Esophagus (tissue), 2 donors: ENCODE data around the gene HPCAL1. TPM values are rescaled to one million over a fixed set of nuclear protein-coding genes. Genes with fewer than 3 reads are reported as not detected.
"Not testable (repeated sequence)": the region's sequence is repeated elsewhere in the genome, so short reads cannot be mapped to it uniquely, and the experiment has no call there.

Experiments
- H3K27ac ChIP-seq, 2 donors: one replicate each; pipeline ENCODE4 v1.5.1; 2013; ENCODE audit warnings: low read depth in 2 of 2, mild to moderate bottlenecking in 2 of 2, inconsistent platforms in 1 of 2, low read length in 1 of 2, moderate library complexity in 1 of 2
- H3K27me3 ChIP-seq, 2 donors: one replicate each; pipeline ENCODE4 v1.6.1; 2013; ENCODE audit warnings: low read length in 2 of 2, control low read depth in 1 of 2, mild to moderate bottlenecking in 1 of 2; ENCODE audit not compliant: insufficient read depth in 2 of 2, control insufficient read depth in 1 of 2
- H3K36me3 ChIP-seq, 2 donors: one replicate each; pipeline ENCODE4 v1.6.1; 2013; ENCODE audit warnings: low read length in 1 of 2; ENCODE audit not compliant: control insufficient read depth in 2 of 2, insufficient read depth in 2 of 2
- H3K4me1 ChIP-seq, 2 donors: one replicate each; pipeline ENCODE4 v1.6.1; 2013; ENCODE audit warnings: low read length in 1 of 2; ENCODE audit not compliant: control insufficient read depth in 2 of 2, insufficient read depth in 2 of 2
- H3K4me3 ChIP-seq, 2 donors: one replicate each; pipeline ENCODE4 v1.5.1; 2013; ENCODE audit warnings: low read length in 2 of 2, mild to moderate bottlenecking in 2 of 2, low read depth in 1 of 2, moderate library complexity in 1 of 2
- H3K9me3 ChIP-seq, 2 donors: one replicate each; pipeline ENCODE4 v1.6.1; 2013; ENCODE audit warnings: mild to moderate bottlenecking in 2 of 2, low read depth in 1 of 2, low read length in 1 of 2, moderate library complexity in 1 of 2; ENCODE audit not compliant: control insufficient read depth in 2 of 2, insufficient read depth in 1 of 2
- WGBS, 2 donors: extraction: QIAGEN DNeasy Blood & Tissue Kit; methylation state at CpG; one replicate each; pipeline ENCODE4 v1.1.7; 2013; 5-methylcytosine and 5-hydroxymethylcytosine counted together
- polyA plus RNA-seq, 2 donors: library from polyadenylated mRNA; stranded (reverse); fragments of 200-250 nt; gene quantifications; one replicate each; pipeline ENCODE4 v1.2.3, GENCODE V29; 2013
- donor health status: healthy with polysubstance abuse.
- donor health status: Bipolar disorder and iron deficiency.

Gene HPCAL1
- polyA plus RNA-seq, 2 donors, result 6.2 to 13.2 TPM

GRCh38 chr2:10435820-10436204 is 133.1 kb downstream of the HPCAL1 start:
- Histone ChIP-seq H3K27me3 (no peaks in the 10 kb centered on the region), H3K4me1 (peaks cover 0 to 2% of the 10 kb centered on the region in 2 donors), H3K4me3 (no peak overlapping the region), H3K27ac (no peak overlapping the region), H3K9me3 (peaks cover 0 to 3% of the 10 kb centered on the region in 2 donors), H3K36me3 (peaks cover 9 to 10% of the 10 kb centered on the region in 2 donors)
- 87 to 94% methylated on average over 14 of the region's 14 CpGs for WGBS, 2 donors

DNA sequence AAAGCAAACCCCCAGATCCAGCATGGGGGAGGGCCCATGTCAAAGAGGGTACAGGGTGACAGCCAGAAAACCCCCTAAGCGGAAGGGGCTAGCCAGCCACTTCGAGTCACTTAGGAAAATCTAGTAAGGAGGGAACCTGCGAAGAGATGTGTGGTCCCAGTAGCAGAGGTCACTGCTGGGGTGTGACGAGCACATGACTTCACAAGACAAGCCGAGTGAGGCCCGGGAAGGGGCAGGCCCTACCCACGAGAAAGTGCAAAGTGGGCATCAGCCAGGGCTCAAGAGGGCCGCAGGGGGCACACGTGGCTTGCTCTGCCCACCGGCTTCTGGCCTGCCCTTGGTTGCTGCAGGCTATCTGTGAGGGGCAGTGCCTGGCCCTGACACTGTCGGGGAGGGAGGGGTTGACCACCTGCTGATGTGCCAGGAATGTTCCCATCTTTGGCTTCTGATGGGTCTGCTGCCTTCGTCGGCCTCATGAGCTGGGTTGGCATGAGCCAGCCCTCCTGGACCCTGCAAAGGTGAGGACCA is 133.9 kb downstream of the HPCAL1 start:
- WGBS, 2 donors, result 81 to 82% methylated on average over 13 of the region's 13 CpGs
- H3K36me3 ChIP-seq, result peaks cover 12 to 18% of the 10 kb centered on the region in 2 donors
- H3K4me3 ChIP-seq, result no peak overlapping the region
- peaks cover 0 to 3% of the 10 kb centered on the region in 2 donors for H3K9me3 ChIP-seq
- H3K4me1 ChIP-seq, result peaks cover 0 to 2% of the 10 kb centered on the region in 2 donors
- no peaks in the 10 kb centered on the region for H3K27me3 ChIP-seq
- H3K27ac ChIP-seq, result no peak overlapping the region

GRCh38 chr2:10437806-10438205 is 135.1 kb downstream of the HPCAL1 start:
- H3K4me3 ChIP-seq, result no peak overlapping the region
- 72 to 85% methylated on average over 9 of the region's 9 CpGs for WGBS, 2 donors
- H3K4me1 ChIP-seq, result no peaks in the 10 kb centered on the region

DNA sequence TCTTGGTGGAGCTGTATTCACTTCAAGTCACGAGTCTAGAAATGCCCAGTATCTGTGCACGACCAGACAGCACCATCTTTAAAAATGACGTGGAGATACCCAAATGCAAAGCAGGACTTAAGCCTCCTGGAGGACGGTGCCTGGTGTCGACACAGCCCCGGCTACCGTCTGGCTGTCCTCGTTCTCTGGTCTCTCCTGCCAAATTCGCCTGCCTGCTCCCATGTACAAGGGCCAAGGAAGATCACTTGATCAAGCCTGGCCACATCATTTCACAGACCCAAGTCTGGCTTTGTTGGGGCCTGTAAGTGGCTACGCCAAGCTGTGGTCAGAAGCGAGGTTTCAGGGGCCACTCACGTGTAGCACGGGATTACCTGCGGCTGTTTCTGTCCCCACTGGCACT is 136.0 kb downstream of the HPCAL1 start:
- Histone ChIP-seq H3K36me3 (peaks cover 12 to 23% of the 10 kb centered on the region in 2 donors), H3K4me3 (no peak overlapping the region), H3K4me1 (no peaks in the 10 kb centered on the region), H3K27me3 (no peaks in the 10 kb centered on the region), H3K27ac (no peak overlapping the region), H3K9me3 (no peaks in the 10 kb centered on the region)
- WGBS, 2 donors, result 91 to 92% methylated on average over 14 of the region's 14 CpGs

More at GRCh38 chr2:10437806-10438205, 135.1 kb downstream of the HPCAL1 start:
- no peak overlapping the region for H3K27ac ChIP-seq
- peaks cover 12 to 23% of the 10 kb centered on the region in 2 donors for H3K36me3 ChIP-seq
- no peaks in the 10 kb centered on the region for H3K27me3 ChIP-seq
- peaks cover 0 to 3% of the 10 kb centered on the region in 2 donors for H3K9me3 ChIP-seq

- WGBS, 2 donors, result 73 to 74% methylated on average over 11 of the region's 11 CpGs
- Histone ChIP-seq H3K9me3 (no peaks in the 10 kb centered on the region), H3K36me3 (peaks cover 12 to 25% of the 10 kb centered on the region in 2 donors), H3K27me3 (no peaks in the 10 kb centered on the region), H3K4me1 (no peaks in the 10 kb centered on the region), H3K27ac (no peak overlapping the region), H3K4me3 (no peak overlapping the region)
These were observed 136.6 kb downstream of the HPCAL1 start for GRCh38 chr2:10439185-10439879.

- Histone ChIP-seq H3K36me3 (peaks cover 12 to 29% of the 10 kb centered on the region in 2 donors), H3K27me3 (no peaks in the 10 kb centered on the region), H3K4me1 (no peaks in the 10 kb centered on the region), H3K27ac (no peak overlapping the region), H3K9me3 (no peaks in the 10 kb centered on the region), H3K4me3 (no peak overlapping the region)
- 90 to 92% methylated on average over 8 of the region's 8 CpGs for WGBS, 2 donors
These were observed 137.3 kb downstream of the HPCAL1 start for GRCh38 chr2:10439971-10440370.

DNA sequence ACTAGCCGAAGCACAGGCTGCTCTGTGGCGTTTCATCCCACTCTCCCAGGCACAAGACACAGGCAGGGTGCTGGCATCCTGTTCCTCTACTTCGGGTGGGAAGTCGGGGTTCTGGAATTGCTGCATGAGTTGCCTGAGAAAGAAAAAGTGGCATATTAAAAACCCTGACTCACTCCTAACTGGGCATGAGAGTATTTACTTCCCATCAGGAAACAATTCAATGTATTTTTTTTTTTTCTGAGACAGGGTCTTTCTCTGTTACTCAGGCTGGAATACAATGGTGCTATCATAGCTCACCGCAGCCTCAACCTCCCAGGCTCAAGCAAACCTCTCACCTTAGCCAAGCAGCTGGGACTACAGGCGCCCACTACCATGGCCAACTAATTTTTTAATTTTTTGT is 138.0 kb downstream of the HPCAL1 start:
- Histone ChIP-seq H3K36me3 (peaks cover 12 to 29% of the 10 kb centered on the region in 2 donors), H3K27ac (no peak overlapping the region), H3K9me3 (no peaks in the 10 kb centered on the region), H3K4me3 (no peak overlapping the region), H3K4me1 (no peaks in the 10 kb centered on the region), H3K27me3 (no peaks in the 10 kb centered on the region)
- WGBS, 2 donors, result 91 to 93% methylated on average over 6 of the region's 6 CpGs

GRCh38 chr2:10441948-10442347 is 139.2 kb downstream of the HPCAL1 start:
- Histone ChIP-seq H3K27me3 (no peaks in the 10 kb centered on the region), H3K4me3 (no peak overlapping the region), H3K27ac (no peak overlapping the region), H3K4me1 (no peaks in the 10 kb centered on the region), H3K9me3 (no peaks in the 10 kb centered on the region), H3K36me3 (peaks cover 12 to 29% of the 10 kb centered on the region in 2 donors)
- 89% methylated on average over 8 of the region's 8 CpGs for WGBS, 2 donors

DNA sequence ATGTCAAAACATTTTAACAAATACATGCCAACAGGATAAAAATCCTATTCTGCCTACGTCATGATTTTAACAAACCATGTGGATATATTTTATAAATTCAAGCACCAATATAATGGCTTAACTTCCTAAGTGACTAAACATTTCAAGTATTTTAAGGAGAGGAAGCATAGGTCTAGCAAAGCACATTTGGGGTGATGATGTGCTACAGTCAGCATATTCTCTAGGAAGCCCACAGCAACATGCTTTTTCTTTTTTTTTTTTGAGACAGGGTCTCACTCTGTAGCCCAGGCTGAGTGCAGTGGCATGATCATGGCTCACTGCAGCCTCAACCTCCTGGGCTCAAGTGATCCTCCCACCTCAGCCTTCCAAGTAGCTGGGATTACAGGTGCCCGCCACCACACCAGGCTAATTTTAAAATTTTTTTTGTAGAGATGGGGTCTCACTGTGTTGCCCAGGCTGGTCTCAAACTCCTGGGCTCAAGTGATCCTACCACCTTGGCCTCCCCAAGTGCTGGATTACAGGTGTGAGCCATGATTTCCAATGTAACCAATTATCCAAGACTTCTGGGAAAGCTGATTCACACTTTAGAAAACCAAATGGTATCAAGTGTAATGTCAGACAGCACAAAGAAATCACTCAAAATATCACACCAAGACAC is 139.9 kb downstream of the HPCAL1 start:
- H3K4me1 ChIP-seq, H3K4me3 ChIP-seq, H3K27me3 ChIP-seq, H3K9me3 ChIP-seq, H3K27ac ChIP-seq: not testable (repeated sequence)
- H3K36me3 ChIP-seq, result peaks cover 12 to 29% of the 10 kb centered on the region in 2 donors
- WGBS, 2 donors, result 90 to 91% methylated on average over 2 of the region's 2 CpGs
